Neural progenitor cell (in vitro differentiated cells): ENCODE measurements around the gene UBE2Q2.

Experiments
- CTCF ChIP-seq: fragments of 200-600 bp; sonication (generic); IDR thresholded peaks from 2 replicates; pipeline ENCODE4 v1.5.1; 2017; ENCODE audit warnings: antibody characterized with exemption, mild to moderate bottlenecking
- EZH2phosphoT487 ChIP-seq: fragments of 200-600 bp; sonication (generic); IDR thresholded peaks from 2 replicates; pipeline ENCODE4 v1.6.1; 2017; ENCODE audit warnings: antibody characterized with exemption

DNA sequence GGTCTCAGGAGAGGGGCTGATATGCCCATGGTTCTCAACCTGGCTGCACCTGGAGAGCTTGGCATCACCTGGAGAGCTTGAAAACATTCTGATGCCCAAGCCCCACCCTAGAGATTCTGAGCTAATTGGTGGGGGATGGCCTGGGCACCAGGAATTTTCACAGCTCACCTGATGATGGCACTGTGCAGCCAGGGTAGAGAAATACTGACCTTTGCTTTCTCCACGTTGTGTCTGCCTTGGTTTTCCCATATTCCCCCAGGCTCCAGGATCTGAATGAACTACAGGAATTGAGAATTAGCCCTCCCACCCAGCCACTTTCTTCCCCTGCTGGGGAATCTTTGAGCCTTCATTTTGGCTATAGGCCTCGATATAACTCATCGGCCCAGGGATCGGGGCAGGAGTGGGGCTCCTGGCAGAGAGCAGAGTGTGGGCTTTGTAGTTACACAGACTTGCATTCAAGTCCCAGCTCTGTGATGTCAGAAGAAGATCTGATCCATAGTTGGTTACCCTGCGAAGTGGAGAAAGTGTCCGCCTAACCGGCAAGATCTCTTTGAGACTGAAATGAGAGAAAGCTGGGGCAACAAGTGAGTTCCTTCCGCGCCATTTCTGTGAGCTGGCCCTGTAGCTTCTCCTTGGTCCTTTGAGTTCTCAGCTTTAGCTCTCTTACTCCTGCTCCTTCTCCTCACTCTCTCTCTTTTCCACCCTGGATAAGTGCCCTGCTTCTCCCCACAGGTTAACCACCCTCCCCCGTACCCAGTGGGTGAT lies 33.1 kb upstream of the UBE2Q2 start:
- no peak for TF ChIP-seq EZH2phosphoT487
- TF ChIP-seq CTCF, result peak; percentile 69
